A549 treated with DMSO at 1 μM for 4 hours (cell line): ENCODE results near the gene SELENON. TPM values are rescaled to one million over a fixed set of nuclear protein-coding genes. Genes with fewer than 3 reads are reported as not detected.

ENCODE experiments used
- total RNA-seq: library from RNA; stranded (reverse); fragments of 200-300 nt; extraction: Qiagen RNA extraction; gene quantifications from 5 replicates; pipeline ENCODE4 v1.2.3, GENCODE V29; 2022; ENCODE audit warnings: low read depth

Gene SELENON
- total RNA-seq, result 59.5 to 69.1 TPM (median 59.8 TPM) in 5 replicates

GRCh38 chr1:25799935-25800702, at the start of gene SELENON:
SELENON (plus strand) TSS chr1:25800193; CDS start chr1:25800231, 38 bp downstream.

GRCh38 chr1:25819491-25820246, 19.7 kb downstream of the SELENON start, which contains the start of gene MTFR1L:
MTFR1L (plus strand) TSS chr1:25819954; CDS start chr1:25823105, 3,151 bp downstream.

GRCh38 chr1:25858906-25859789, 59.2 kb downstream of the SELENON start, which contains the start of gene AUNIP:
AUNIP (minus strand) TSS chr1:25859457; CDS start chr1:25859357, 100 bp downstream.

Other genes starting within 250 kb of the SELENON start
- 0.21 to 0.30 TPM (median 0.24 TPM) in 5 replicates for gene MAN1C1, start 183.4 kb upstream of the SELENON start, total RNA-seq
- 22.1 to 25.6 TPM (median 23.5 TPM) in 5 replicates for gene MTFR1L, start 19.8 kb downstream of the SELENON start, total RNA-seq
- 6.0 to 8.5 TPM (median 6.3 TPM) in 5 replicates for gene AUNIP, start 59.3 kb downstream of the SELENON start, total RNA-seq
- 2.7 to 3.9 TPM (median 3.7 TPM) in 5 replicates for gene PAQR7, start 75.5 kb downstream of the SELENON start, total RNA-seq
- gene STMN1, start 106.2 kb downstream of the SELENON start, total RNA-seq, result 182 to 214 TPM (median 210 TPM) in 5 replicates
- gene PAFAH2, start 197.9 kb downstream of the SELENON start, total RNA-seq, result 7.3 to 9.8 TPM (median 8.0 TPM) in 5 replicates
- 0.02 TPM in 1 of 5 replicates, not detected in the others for gene EXTL1, start 221.6 kb downstream of the SELENON start, total RNA-seq
- 0.05 to 0.11 TPM (median 0.06 TPM) in 4 of 5 replicates, not detected in the other for gene SLC30A2, start 245.9 kb downstream of the SELENON start, total RNA-seq